ENCODE measurements around the gene CBFA2T2. TPM values are rescaled to one million over a fixed set of nuclear protein-coding genes. Genes with fewer than 3 reads are reported as not detected.
"Not testable (repeated sequence)": the region's sequence is repeated elsewhere in the genome, so short reads cannot be mapped to it uniquely, and the experiment has no call there.

The CBFA2T2 gene
- total RNA-seq, 3 donors from 2014 or later = 6.6 to 7.9 (median 7.5) TPM

DNA sequence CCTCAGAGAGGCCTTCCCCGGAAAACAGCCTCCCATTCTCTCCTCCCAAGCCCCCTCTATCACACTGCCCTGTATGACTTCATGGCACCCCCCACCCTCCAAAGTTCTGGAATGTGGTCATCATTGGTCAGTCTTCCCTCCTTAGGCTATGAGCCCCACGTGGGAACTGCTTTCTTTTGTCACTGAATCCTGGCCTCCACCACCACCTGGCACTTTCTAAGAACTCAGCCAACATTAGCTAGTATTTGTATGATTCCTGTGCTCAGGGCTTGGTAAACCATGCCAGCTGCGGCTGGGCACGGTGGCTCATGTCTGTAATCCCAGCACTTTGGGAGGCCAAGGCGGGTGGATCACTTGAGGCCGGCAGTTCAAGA, 204.7 kb downstream of the CBFA2T2 start:
- ATAC-seq = no peak
- H3K27me3 Mint-ChIP-seq (ENCODE audit: low read depth) = no peaks in the 10 kb centered on the region
- H3K4me3 Mint-ChIP-seq = no peak overlapping the region
- H3K4me1 Mint-ChIP-seq (ENCODE audit: low read depth) = peaks cover 7% of the 10 kb centered on the region
- no peaks in the 10 kb centered on the region for H3K9me3 Mint-ChIP-seq
- DNase-seq = no peak
- H3K36me3 Mint-ChIP-seq (ENCODE audit: insufficient read depth) = no peaks in the 10 kb centered on the region

DNA sequence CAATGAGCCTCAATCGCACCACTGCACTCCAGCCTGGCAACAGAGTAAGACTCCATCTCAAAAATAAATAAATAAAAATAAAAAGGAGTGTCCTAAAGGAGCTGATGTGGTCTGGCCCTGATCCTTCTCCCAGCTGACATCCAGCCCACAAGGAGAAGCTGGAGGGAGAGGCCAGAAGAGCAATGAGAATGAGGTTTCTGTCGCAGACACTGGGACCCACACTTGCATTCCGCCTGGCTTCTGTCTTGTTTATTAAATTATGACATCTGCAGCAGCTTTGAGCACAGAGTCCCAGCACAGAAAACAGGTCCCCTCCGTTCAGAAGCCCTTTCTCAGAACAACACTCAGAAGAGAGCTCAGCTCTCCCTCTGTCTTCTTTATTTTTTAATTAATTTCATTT, 206.6 kb downstream of the CBFA2T2 start:
- no peak for DNase-seq
- H3K36me3 Mint-ChIP-seq (ENCODE audit: insufficient read depth) = no peaks in the 10 kb centered on the region
- H3K9me3 Mint-ChIP-seq = no peaks in the 10 kb centered on the region
- H3K4me3 Mint-ChIP-seq = no peak overlapping the region
- ATAC-seq = no peak
- H3K4me1 Mint-ChIP-seq (ENCODE audit: low read depth) = no peaks in the 10 kb centered on the region
- H3K27me3 Mint-ChIP-seq (ENCODE audit: low read depth) = no peaks in the 10 kb centered on the region

DNA sequence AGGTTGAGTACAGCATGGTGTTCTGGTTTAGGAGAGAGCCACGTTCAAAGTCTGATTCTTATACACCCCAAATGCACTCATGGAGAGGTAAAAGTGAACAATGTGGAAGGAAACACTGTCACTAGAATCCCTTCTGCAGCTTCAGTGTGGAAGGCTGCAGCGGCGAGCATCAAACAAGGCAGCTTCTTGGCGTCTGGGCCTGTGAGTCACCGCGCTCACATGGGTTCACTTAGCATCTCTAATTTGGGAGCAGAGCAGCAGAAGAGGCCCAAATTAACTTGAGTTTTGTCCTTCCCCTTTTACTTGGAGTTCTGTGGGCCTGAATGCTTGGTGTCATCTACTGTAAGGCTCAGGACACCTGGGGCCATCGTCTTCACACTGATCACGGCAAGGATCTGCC, 207.2 kb downstream of the CBFA2T2 start:
- ATAC-seq = no peak
- no peaks in the 10 kb centered on the region for H3K36me3 Mint-ChIP-seq (ENCODE audit: insufficient read depth)
- no peaks in the 10 kb centered on the region for H3K4me1 Mint-ChIP-seq (ENCODE audit: low read depth)
- H3K4me3 Mint-ChIP-seq = no peak overlapping the region
- no peaks in the 10 kb centered on the region for H3K27me3 Mint-ChIP-seq (ENCODE audit: low read depth)
- no peak for DNase-seq
- no peaks in the 10 kb centered on the region for H3K9me3 Mint-ChIP-seq

DNA sequence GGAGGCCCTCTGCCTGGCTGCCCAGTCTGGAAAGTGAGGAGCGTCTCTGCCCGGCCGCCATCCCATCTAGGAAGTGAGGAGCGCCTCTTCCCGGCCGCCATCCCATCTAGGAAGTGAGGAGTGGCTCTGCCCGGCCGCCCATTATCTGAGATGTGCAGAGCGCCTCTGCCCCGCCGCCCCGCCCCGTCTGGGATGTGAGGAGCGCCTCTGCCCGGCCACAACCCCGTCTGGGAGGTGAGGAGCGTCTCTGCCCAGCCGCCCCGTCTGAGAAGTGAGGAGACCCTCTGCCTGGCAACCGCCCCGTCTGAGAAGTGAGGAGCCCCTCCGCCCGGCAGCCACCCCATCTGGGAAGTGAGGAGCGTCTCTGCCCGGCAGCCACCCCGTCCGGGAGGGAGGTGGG, 209.1 kb downstream of the CBFA2T2 start:
- ATAC-seq; H3K9me3 Mint-ChIP-seq; H3K4me3 Mint-ChIP-seq; H3K4me1 Mint-ChIP-seq (ENCODE audit: low read depth); DNase-seq; H3K27me3 Mint-ChIP-seq (ENCODE audit: low read depth); H3K36me3 Mint-ChIP-seq (ENCODE audit: insufficient read depth): not testable (repeated sequence)

Other genes with a start within 250 kb of the CBFA2T2 start
- gene BPIFB1, start 206.9 kb upstream of the CBFA2T2 start, total RNA-seq = not detected
- gene CDK5RAP1, start 88.6 kb upstream of the CBFA2T2 start, total RNA-seq = 10 to 100 TPM; 52.6 to 55.7 (median 53.8) TPM
- 1 to 10 TPM; 1.2 to 2.7 (median 2.4) TPM for gene SNTA1, start 46.3 kb upstream of the CBFA2T2 start, total RNA-seq
- gene C20orf144, start 172.2 kb downstream of the CBFA2T2 start, total RNA-seq = under 1 TPM; 0.11 to 0.38 (median 0.20) TPM
- gene ACTL10, start 176.8 kb downstream of the CBFA2T2 start, total RNA-seq = 1 to 10 TPM; 5.0 to 7.6 (median 6.9) TPM
- 10 to 100 TPM in 1 of 3 donors, 1 to 10 TPM in 2; 8.0 to 11.8 (median 9.7) TPM for gene NECAB3, start 184.3 kb downstream of the CBFA2T2 start, total RNA-seq
- 10 to 100 TPM; 57.5 to 60.2 (median 57.6) TPM for gene E2F1, start 196.3 kb downstream of the CBFA2T2 start, total RNA-seq
- 1 to 10 TPM; 4.2 to 4.9 (median 4.4) TPM for gene PXMP4, start 230.2 kb downstream of the CBFA2T2 start, total RNA-seq
- gene ZNF341, start 241.9 kb downstream of the CBFA2T2 start, total RNA-seq = 1 to 10 TPM; 4.8 to 6.0 (median 5.2) TPM

All from activated T-cell treated with anti-CD3 and anti-CD28 coated beads, Interleukin-2, amount 50 U/mL, for 4 hours (primary cell).